HCT116 (cell line): ENCODE data around the gene SUPT4H1. TPM values are rescaled to one million over a fixed set of nuclear protein-coding genes. Genes with fewer than 3 reads are reported as not detected.

Source experiments
- ATAC-seq: fragments of 200-7000 bp; cut with Tn5 transposase; 2 replicates; pipeline ENCODE4 v1.9.1; 2020; ENCODE audit warnings: mild to moderate bottlenecking, moderate library complexity
- BruUV-seq: library from RNA; stranded (reverse); fragments of 400-500 nt; replicated peaks from 2 replicates; lab custom pipeline; 2021; lab: Mats Ljungman, UMichigan
- CTCF ChIA-PET: fragments of 300-600 bp; sonication (Branson Sonifier 250); formaldehyde crosslinking; loops from one replicate; lab custom pipeline; 2021; ENCODE audit warnings: antibody characterized with exemption; lab: Charles Lee
- POLR2A ChIA-PET: fragments of 300-600, 350-600 bp; sonication (Branson Sonifier 250); formaldehyde crosslinking; loops from one replicate; lab custom pipeline; 2021; ENCODE audit warnings: antibody characterized with exemption; lab: Charles Lee
- RAD21 ChIA-PET, 2 experiments: fragments of 300-600 bp; sonication (Branson Sonifier 250); formaldehyde crosslinking; loops; one replicate each; lab custom pipeline; 2023; ENCODE audit warnings: low total read pairs in 2 of 2; ENCODE audit not compliant: uncharacterized antibody in 2 of 2, unreplicated experiment in 2 of 2, low non-redundant PET in 1 of 2; lab: Charles Lee
- DNase-seq: peaks from one replicate; pipeline ENCODE4 v3.0.0-alpha.2; 2010; ENCODE audit warnings: low read depth, low spot score
- H2AFZ ChIP-seq: fragments of 200-600 bp; shearing (Covaris generic), sonication (generic); 2 replicates; pipeline ENCODE4 v1.6.1; 2017; ENCODE audit warnings: low read depth, mixed run types, mixed read lengths, antibody characterized with exemption, low read length; ENCODE audit not compliant: poor library complexity, severe bottlenecking
- H3K27ac ChIP-seq: 2 replicates; pipeline ENCODE4 v1.5.1; 2012; ENCODE audit warnings: low read depth, low read length
- H3K27me3 ChIP-seq: fragments of 200-600 bp; sonication (generic); 2 replicates; pipeline ENCODE4 v1.6.1; 2016; ENCODE audit warnings: mixed run types, low read length, mixed read lengths; ENCODE audit not compliant: insufficient read depth
- H3K36me3 ChIP-seq, 2 experiments: fragments of 200-500 bp in 1 of 2; fragments of 200-600 bp in 1 of 2; sonication (Bioruptor generic) in 1 of 2; sonication (generic) in 1 of 2; 2 replicates each; pipeline versions ENCODE4 v1.5.1 to v1.6.1; 2014 to 2016; ENCODE audit warnings: low read length in 2 of 2, inconsistent platforms in 1 of 2, mixed read lengths in 1 of 2, mixed run types in 1 of 2; ENCODE audit not compliant: insufficient read depth in 2 of 2, control insufficient read depth in 1 of 2
- H3K4me1 ChIP-seq, 2 experiments: fragments of 200-600 bp in 1 of 2; sonication (generic) in 1 of 2; 2 replicates each; pipeline versions ENCODE4 v1.5.1 to v1.6.1; 2012 to 2017; ENCODE audit warnings: low read length in 2 of 2, inconsistent platforms in 1 of 2, mild to moderate bottlenecking in 1 of 2, mixed read lengths in 1 of 2, mixed run types in 1 of 2, moderate library complexity in 1 of 2; ENCODE audit not compliant: insufficient read depth in 2 of 2, control insufficient read depth in 1 of 2
- H3K4me2 ChIP-seq: fragments of 200-600 bp; sonication (generic); 2 replicates; pipeline ENCODE4 v1.6.1; 2017; ENCODE audit warnings: mixed run types, low read length, mixed read lengths
- H3K4me3 ChIP-seq, 2 experiments: fragments of 200-600 bp in 1 of 2; sonication (generic) in 1 of 2; replicated peaks in 1 of 2; 2 replicates each; pipeline ENCODE4 v1.5.1; 2011 to 2016; ENCODE audit warnings: low read length in 2 of 2, control low read depth in 1 of 2, low read depth in 1 of 2, mild to moderate bottlenecking in 1 of 2, mixed read lengths in 1 of 2, mixed run types in 1 of 2
- H3K79me2 ChIP-seq: fragments of 200-600 bp; sonication (generic); 2 replicates; pipeline ENCODE4 v1.6.1; 2017; ENCODE audit warnings: mild to moderate bottlenecking, mixed run types, low read length, moderate library complexity, mixed read lengths; ENCODE audit not compliant: insufficient read depth
- H3K9ac ChIP-seq: fragments of 200-600 bp; sonication (generic); 2 replicates; pipeline ENCODE4 v1.6.1; 2016; ENCODE audit warnings: low read length, mixed read lengths
- H3K9me2 ChIP-seq: fragments of 200-600 bp; sonication (generic), shearing (Covaris generic); 2 replicates; pipeline ENCODE4 v1.6.1; 2017; ENCODE audit warnings: mixed run types, mild to moderate bottlenecking, moderate library complexity; ENCODE audit not compliant: insufficient read depth
- H3K9me3 ChIP-seq, 2 experiments: fragments of 200-500 bp in 1 of 2; fragments of 200-600 bp in 1 of 2; sonication (Bioruptor generic) in 1 of 2; sonication (generic) in 1 of 2; 2 replicates each; pipeline ENCODE4 v1.6.1; 2014 to 2017; ENCODE audit warnings: low read length in 2 of 2, mixed read lengths in 2 of 2, inconsistent platforms in 1 of 2, low read depth in 1 of 2, mild to moderate bottlenecking in 1 of 2, mixed run types in 1 of 2, moderate library complexity in 1 of 2; ENCODE audit not compliant: control insufficient read depth in 1 of 2, insufficient read depth in 1 of 2
- H4K20me1 ChIP-seq: fragments of 200-600 bp; sonication (generic), shearing (Covaris generic); 2 replicates; pipeline ENCODE4 v1.6.1; 2017; ENCODE audit warnings: mixed run types, mild to moderate bottlenecking, moderate library complexity; ENCODE audit not compliant: insufficient read depth
- JUND ChIP-seq: IDR thresholded peaks from 2 replicates; pipeline ENCODE4 v1.6.1; 2012
- RAD21 ChIP-seq: IDR thresholded peaks from 2 replicates; pipeline ENCODE4 v1.6.1; 2012; ENCODE audit warnings: low read depth, mild to moderate bottlenecking
- SP1 ChIP-seq: IDR thresholded peaks from 2 replicates; pipeline ENCODE4 v1.6.1; 2012; ENCODE audit warnings: low read depth
- ZFX ChIP-seq: fragments of 450-650 bp; IDR thresholded peaks from 2 replicates; pipeline ENCODE4 v1.6.1; 2017
- intact Hi-C: fragments of 100-400 bp; cut with micrococcal nuclease; formaldehyde crosslinking; loops from 2 replicates; pipeline ENCODE4 v1.10.0; 2022
- total RNA-seq: library from RNA; stranded (reverse); gene quantifications from one replicate; pipeline ENCODE4 v1.2.1, GENCODE V29; 2021; ENCODE audit not compliant: unreplicated experiment
- TF ChIP-seq, protein P1 (sequence below): IDR thresholded peaks from 2 replicates; pipeline ENCODE4 v1.6.1; 2012
- TF ChIP-seq, protein P2 (sequence below), 3 experiments: fragments of 200-600 bp in 1 of 3; sonication (generic) in 1 of 3; IDR thresholded peaks in 2 of 3; conservative IDR thresholded peaks in 1 of 3; 2 replicates each; pipeline ENCODE4 v1.5.1; 2012 to 2017; ENCODE audit warnings: low read depth in 2 of 3, low read length in 2 of 3, antibody characterized with exemption in 1 of 3, borderline replicate concordance in 1 of 3, control low read depth in 1 of 3, mild to moderate bottlenecking in 1 of 3, mixed read lengths in 1 of 3, mixed run types in 1 of 3, moderate library complexity in 1 of 3; ENCODE audit not compliant: insufficient read depth in 1 of 3

SUPT4H1 gene
- total RNA-seq, 1 experiment from 2014 or later: 118 TPM

DNA sequence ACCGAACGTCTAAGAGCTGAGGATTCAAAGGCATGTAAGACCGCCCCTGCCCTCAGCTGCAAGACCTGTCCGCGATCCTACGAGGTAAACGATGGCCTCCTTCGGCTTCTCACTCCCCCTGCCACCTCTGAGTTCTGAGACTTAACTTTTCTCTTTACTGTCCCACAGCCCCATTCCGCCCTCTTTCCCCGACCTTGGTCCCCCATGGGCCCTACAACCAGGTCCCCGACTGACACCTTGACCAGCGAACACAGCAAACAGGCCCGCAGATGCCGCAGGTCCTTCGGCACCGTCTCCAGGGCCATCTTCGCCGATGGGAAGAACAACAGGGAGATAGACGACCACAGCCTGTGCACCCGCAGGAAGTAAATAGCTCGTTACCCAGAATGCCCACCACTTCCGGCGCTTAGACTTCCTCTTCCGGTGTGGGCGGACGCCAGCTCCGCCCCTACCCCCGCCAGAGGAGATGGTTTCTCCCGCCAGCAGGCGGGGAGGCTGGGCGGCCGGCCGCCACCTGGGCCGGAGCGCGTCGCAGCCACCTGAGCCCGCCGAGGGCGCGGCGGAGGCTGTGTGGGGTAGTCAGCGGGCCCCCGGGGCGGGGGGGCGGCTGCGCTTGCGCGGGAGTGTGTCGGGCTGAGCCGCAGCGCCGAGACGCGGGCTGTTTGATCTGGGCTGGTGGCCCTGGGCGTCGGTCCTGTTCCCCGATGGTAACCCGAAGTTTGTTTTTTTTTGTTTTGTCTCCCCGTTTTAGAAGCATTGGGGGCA lies at the start of gene SUPT4H1 (continued):
- TF ChIP-seq, protein P1, sequence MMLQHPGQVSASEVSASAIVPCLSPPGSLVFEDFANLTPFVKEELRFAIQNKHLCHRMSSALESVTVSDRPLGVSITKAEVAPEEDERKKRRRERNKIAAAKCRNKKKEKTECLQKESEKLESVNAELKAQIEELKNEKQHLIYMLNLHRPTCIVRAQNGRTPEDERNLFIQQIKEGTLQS: no peak
- TF ChIP-seq, protein P2, sequence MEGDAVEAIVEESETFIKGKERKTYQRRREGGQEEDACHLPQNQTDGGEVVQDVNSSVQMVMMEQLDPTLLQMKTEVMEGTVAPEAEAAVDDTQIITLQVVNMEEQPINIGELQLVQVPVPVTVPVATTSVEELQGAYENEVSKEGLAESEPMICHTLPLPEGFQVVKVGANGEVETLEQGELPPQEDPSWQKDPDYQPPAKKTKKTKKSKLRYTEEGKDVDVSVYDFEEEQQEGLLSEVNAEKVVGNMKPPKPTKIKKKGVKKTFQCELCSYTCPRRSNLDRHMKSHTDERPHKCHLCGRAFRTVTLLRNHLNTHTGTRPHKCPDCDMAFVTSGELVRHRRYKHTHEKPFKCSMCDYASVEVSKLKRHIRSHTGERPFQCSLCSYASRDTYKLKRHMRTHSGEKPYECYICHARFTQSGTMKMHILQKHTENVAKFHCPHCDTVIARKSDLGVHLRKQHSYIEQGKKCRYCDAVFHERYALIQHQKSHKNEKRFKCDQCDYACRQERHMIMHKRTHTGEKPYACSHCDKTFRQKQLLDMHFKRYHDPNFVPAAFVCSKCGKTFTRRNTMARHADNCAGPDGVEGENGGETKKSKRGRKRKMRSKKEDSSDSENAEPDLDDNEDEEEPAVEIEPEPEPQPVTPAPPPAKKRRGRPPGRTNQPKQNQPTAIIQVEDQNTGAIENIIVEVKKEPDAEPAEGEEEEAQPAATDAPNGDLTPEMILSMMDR (IDR thresholded peaks at IDR 0.05 in 2 of 3, conservative IDR thresholded peaks at IDR 0.05 in 1 of 3; ENCODE audit: borderline replicate concordance in 1 of 3, insufficient read depth in 1 of 3, low read depth in 2 of 3, low read length in 2 of 3): no peak
- peak; percentile 38 for TF ChIP-seq RAD21

DNA sequence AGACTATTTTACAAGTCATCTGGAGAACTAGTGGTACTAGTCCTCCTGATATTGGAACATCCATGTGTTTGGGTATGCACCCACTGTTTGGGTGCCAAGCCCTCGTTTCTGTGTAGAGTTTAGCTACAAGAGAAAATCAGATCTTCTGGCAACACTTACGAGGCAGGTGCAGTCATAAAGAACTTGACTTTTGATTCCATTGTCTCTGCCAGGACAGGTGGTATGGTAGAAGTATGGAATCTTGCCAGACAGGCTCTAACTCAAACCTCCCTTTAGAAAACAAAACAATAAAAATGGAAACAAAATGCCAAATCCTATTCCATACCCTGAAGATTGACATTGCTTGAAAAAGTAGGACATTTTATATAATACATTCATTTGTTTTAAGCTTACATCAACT lies 49.3 kb upstream of the SUPT4H1 start:
- TF ChIP-seq SP1 (0 out of 2 replicates have a peak, but pooled peaks have one; percentile 23), ZFX (no peak), JUND (0 out of 2 replicates have a peak, but pooled peaks have one; percentile 16)
- Histone ChIP-seq H3K9me3 (no peaks in the 10 kb centered on the region), H3K4me3 (no peak overlapping the region), H3K36me3 (no peaks in the 10 kb centered on the region; a peak in 1 of 4 replicates), H3K4me2 (peak overlapping the region; percentile 59), H3K9ac (no peak overlapping the region), H3K9me2 (no peaks in the 10 kb centered on the region), H4K20me1 (no peaks in the 10 kb centered on the region), H3K27me3 (no peaks in the 10 kb centered on the region), H2AFZ (no peak overlapping the region), H3K27ac (peak overlapping the region; percentile 66; the same call in 1 of the 2 replicates), H3K4me1 (peaks cover 92 to 98% of the 10 kb centered on the region in 2 experiments), H3K79me2 (peaks cover 96% of the 10 kb centered on the region)
- RAD21 ChIA-PET: no interaction called here
- intact Hi-C loops: no loop called here
- BruUV-seq: no TSS peak
- DNase-seq (no peak), ATAC-seq (no peak)
- POLR2A ChIA-PET: interaction anchor here (1.5 to 1.8 kb wide), 2 partner anchors 9 to 16 kb away, joined by 4 to 7 read pairs; partner anchors contain the start of gene RNF43
- CTCF ChIA-PET: no interaction called here
